ENCODE measurements around the gene CCDC141. TPM values are rescaled to one million over a fixed set of nuclear protein-coding genes. Genes with fewer than 3 reads are reported as not detected.

Gene CCDC141
- polyA plus RNA-seq, 1 donor from 2014 or later = 0.27 TPM

DNA sequence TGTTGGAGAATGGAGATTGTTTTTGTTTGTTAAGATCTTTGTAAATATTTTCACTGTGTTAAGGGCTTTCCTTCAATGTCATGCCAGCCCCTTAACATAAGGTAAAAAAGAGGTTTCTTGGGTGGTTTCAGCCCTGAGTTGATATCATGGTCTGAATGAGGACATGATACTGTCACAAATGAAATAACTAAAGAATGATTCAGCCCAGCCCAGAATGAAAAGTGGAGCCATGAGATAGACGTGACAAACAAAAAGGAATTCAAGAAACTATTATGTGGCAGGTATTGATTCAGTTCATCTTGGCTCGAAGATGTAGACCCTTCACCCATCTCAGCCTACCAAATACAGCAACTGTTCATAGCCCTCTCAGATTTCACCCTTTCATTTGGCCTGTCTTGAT, 154.1 kb downstream of the CCDC141 start:
- H2AFZ ChIP-seq (ENCODE audit: low read depth, low read length) = no peak overlapping the region
- no peaks in the 10 kb centered on the region for H3K9me2 ChIP-seq (ENCODE audit: insufficient read depth, low read length)
- no peak overlapping the region for H3K27ac ChIP-seq (ENCODE audit: low read length)
- no peaks in the 10 kb centered on the region for H3K27me3 ChIP-seq (ENCODE audit: insufficient read depth, low read depth, low read length)
- no peaks in the 10 kb centered on the region for H3K36me3 ChIP-seq (ENCODE audit: insufficient read depth, low read length)
- H3K4me2 ChIP-seq (ENCODE audit: low read length) = no peak overlapping the region
- H3K9me3 ChIP-seq (ENCODE audit: low read length) = no peaks in the 10 kb centered on the region
- H3K79me2 ChIP-seq (replicated peaks; ENCODE audit: insufficient read depth, low read length) = no peaks in the 10 kb centered on the region
- H3K9ac ChIP-seq (ENCODE audit: low read length) = no peak overlapping the region
- H3F3A ChIP-seq (ENCODE audit: insufficient read depth, low read length, poor library complexity, severe bottlenecking) = no peaks in the 10 kb centered on the region
- H4K20me1 ChIP-seq (ENCODE audit: insufficient read depth) = no peaks in the 10 kb centered on the region
- H3K4me3 ChIP-seq (ENCODE audit: low read length) = no peak overlapping the region
- TF ChIP-seq, protein P1, sequence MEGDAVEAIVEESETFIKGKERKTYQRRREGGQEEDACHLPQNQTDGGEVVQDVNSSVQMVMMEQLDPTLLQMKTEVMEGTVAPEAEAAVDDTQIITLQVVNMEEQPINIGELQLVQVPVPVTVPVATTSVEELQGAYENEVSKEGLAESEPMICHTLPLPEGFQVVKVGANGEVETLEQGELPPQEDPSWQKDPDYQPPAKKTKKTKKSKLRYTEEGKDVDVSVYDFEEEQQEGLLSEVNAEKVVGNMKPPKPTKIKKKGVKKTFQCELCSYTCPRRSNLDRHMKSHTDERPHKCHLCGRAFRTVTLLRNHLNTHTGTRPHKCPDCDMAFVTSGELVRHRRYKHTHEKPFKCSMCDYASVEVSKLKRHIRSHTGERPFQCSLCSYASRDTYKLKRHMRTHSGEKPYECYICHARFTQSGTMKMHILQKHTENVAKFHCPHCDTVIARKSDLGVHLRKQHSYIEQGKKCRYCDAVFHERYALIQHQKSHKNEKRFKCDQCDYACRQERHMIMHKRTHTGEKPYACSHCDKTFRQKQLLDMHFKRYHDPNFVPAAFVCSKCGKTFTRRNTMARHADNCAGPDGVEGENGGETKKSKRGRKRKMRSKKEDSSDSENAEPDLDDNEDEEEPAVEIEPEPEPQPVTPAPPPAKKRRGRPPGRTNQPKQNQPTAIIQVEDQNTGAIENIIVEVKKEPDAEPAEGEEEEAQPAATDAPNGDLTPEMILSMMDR (IDR thresholded peaks at IDR 0.05; ENCODE audit: poor library complexity, severe bottlenecking) = no peak
- no peak for TF ChIP-seq POLR2AphosphoS5 (IDR thresholded peaks at IDR 0.05)
- no peak for TF ChIP-seq SMC3 (conservative IDR thresholded peaks at IDR 0.05; ENCODE audit: poor library complexity)
- no peak for TF ChIP-seq EZH2 (IDR thresholded peaks at IDR 0.05; ENCODE audit: borderline replicate concordance, insufficient read depth, low read length, poor library complexity, severe bottlenecking)
- no peak for TF ChIP-seq MXI1 (conservative IDR thresholded peaks at IDR 0.05; ENCODE audit: poor library complexity, severe bottlenecking)
- no peak for TF ChIP-seq EP300 (conservative IDR thresholded peaks at IDR 0.05; ENCODE audit: poor library complexity, severe bottlenecking)
- no peak for TF ChIP-seq RAD21 (conservative IDR thresholded peaks at IDR 0.05)
- no peak for TF ChIP-seq TAF1 (IDR thresholded peaks at IDR 0.05; ENCODE audit: low read depth)
- TF ChIP-seq, protein P2, sequence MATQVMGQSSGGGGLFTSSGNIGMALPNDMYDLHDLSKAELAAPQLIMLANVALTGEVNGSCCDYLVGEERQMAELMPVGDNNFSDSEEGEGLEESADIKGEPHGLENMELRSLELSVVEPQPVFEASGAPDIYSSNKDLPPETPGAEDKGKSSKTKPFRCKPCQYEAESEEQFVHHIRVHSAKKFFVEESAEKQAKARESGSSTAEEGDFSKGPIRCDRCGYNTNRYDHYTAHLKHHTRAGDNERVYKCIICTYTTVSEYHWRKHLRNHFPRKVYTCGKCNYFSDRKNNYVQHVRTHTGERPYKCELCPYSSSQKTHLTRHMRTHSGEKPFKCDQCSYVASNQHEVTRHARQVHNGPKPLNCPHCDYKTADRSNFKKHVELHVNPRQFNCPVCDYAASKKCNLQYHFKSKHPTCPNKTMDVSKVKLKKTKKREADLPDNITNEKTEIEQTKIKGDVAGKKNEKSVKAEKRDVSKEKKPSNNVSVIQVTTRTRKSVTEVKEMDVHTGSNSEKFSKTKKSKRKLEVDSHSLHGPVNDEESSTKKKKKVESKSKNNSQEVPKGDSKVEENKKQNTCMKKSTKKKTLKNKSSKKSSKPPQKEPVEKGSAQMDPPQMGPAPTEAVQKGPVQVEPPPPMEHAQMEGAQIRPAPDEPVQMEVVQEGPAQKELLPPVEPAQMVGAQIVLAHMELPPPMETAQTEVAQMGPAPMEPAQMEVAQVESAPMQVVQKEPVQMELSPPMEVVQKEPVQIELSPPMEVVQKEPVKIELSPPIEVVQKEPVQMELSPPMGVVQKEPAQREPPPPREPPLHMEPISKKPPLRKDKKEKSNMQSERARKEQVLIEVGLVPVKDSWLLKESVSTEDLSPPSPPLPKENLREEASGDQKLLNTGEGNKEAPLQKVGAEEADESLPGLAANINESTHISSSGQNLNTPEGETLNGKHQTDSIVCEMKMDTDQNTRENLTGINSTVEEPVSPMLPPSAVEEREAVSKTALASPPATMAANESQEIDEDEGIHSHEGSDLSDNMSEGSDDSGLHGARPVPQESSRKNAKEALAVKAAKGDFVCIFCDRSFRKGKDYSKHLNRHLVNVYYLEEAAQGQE (IDR thresholded peaks at IDR 0.05; ENCODE audit: borderline replicate concordance) = no peak

DNA sequence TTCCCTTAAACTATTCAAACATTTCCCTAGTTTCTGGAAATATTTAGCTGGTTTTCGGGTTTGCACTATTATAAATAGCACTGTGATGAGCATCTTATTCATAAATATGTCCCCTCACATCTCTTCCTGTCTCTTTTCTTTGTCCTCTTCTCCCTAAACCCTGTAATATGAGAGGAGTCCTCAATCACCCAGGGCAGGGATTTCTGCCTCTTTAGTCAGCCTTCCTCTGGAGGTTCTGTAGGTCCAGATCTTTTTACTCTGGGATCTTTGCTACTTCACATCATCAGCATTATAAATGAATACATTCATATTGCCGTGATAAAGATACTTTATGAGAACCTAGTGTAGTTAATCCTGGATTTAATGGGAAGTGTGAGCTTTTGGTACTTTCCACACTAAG, 154.8 kb downstream of the CCDC141 start:
- H2AFZ ChIP-seq (ENCODE audit: low read depth, low read length) = no peak overlapping the region
- no peaks in the 10 kb centered on the region for H3K27me3 ChIP-seq (ENCODE audit: insufficient read depth, low read depth, low read length)
- no peaks in the 10 kb centered on the region for H4K20me1 ChIP-seq (ENCODE audit: insufficient read depth)
- H3K36me3 ChIP-seq (ENCODE audit: insufficient read depth, low read length) = no peaks in the 10 kb centered on the region
- H3K9me2 ChIP-seq (ENCODE audit: insufficient read depth, low read length) = no peaks in the 10 kb centered on the region
- H3K79me2 ChIP-seq (replicated peaks; ENCODE audit: insufficient read depth, low read length) = no peaks in the 10 kb centered on the region
- H3K27ac ChIP-seq (ENCODE audit: low read length) = no peak overlapping the region
- no peaks in the 10 kb centered on the region for H3F3A ChIP-seq (ENCODE audit: insufficient read depth, low read length, poor library complexity, severe bottlenecking)
- H3K9me3 ChIP-seq (ENCODE audit: low read length) = no peaks in the 10 kb centered on the region
- no peak overlapping the region for H3K4me2 ChIP-seq (ENCODE audit: low read length)
- H3K9ac ChIP-seq (ENCODE audit: low read length) = no peak overlapping the region
- TF ChIP-seq SMC3 (conservative IDR thresholded peaks at IDR 0.05; ENCODE audit: poor library complexity) = no peak
- TF ChIP-seq, protein P1 (IDR thresholded peaks at IDR 0.05; ENCODE audit: poor library complexity, severe bottlenecking) = no peak
- TF ChIP-seq EP300 (conservative IDR thresholded peaks at IDR 0.05; ENCODE audit: poor library complexity, severe bottlenecking) = no peak
- TF ChIP-seq RAD21 (conservative IDR thresholded peaks at IDR 0.05) = no peak
- TF ChIP-seq MXI1 (conservative IDR thresholded peaks at IDR 0.05; ENCODE audit: poor library complexity, severe bottlenecking) = no peak
- TF ChIP-seq EZH2 (IDR thresholded peaks at IDR 0.05; ENCODE audit: borderline replicate concordance, insufficient read depth, low read length, poor library complexity, severe bottlenecking) = no peak
- no peak for TF ChIP-seq TAF1 (IDR thresholded peaks at IDR 0.05; ENCODE audit: low read depth)
- TF ChIP-seq, protein P2 (IDR thresholded peaks at IDR 0.05; ENCODE audit: borderline replicate concordance) = no peak
- no peak for TF ChIP-seq POLR2AphosphoS5 (IDR thresholded peaks at IDR 0.05)
- no peak overlapping the region for H3K4me3 ChIP-seq (ENCODE audit: low read length)

Measured in neural cell (in vitro differentiated cells).